Prostate gland (tissue), 2 donors: ENCODE measurements around the gene TNRC6B. TPM values are rescaled to one million over a fixed set of nuclear protein-coding genes. Genes with fewer than 3 reads are reported as not detected.
"Not testable (repeated sequence)": the region's sequence is repeated elsewhere in the genome, so short reads cannot be mapped to it uniquely, and the experiment has no call there.

Experiments
- DNase-seq: peaks from one replicate; pipeline ENCODE4 v3.0.0-alpha.2; 2019; ENCODE audit warnings: low spot score
- H3K27ac ChIP-seq, 2 donors: fragments of 200-600 bp; sonication (generic); 2 replicates each; pipeline ENCODE4 v1.5.1; 2017 to 2019
- H3K27me3 ChIP-seq: fragments of 200-600 bp; sonication (generic); replicated peaks from 2 replicates; pipeline ENCODE4 v1.5.1; 2019; ENCODE audit not compliant: insufficient read depth
- H3K36me3 ChIP-seq, 2 donors: fragments of 200-600 bp; sonication (generic); 1 replicate in 1 of 2; 2 replicates in 1 of 2; pipeline versions ENCODE4 v1.5.1 to v1.8.1; 2017 to 2019
- H3K4me1 ChIP-seq: fragments of 200-600 bp; sonication (generic); replicated peaks from 2 replicates; pipeline ENCODE4 v1.5.1; 2019
- H3K4me3 ChIP-seq, 2 donors: fragments of 200-600 bp; sonication (generic); 2 replicates each; pipeline ENCODE4 v1.5.1; 2017 to 2019
- H3K9me3 ChIP-seq: fragments of 200-600 bp; sonication (generic); 2 replicates; pipeline ENCODE4 v1.5.1; 2017
- POLR2A ChIP-seq: fragments of 450-650 bp; IDR thresholded peaks from one replicate; pipeline ENCODE4 v1.6.1; 2016; ENCODE audit warnings: antibody characterized with exemption, mild to moderate bottlenecking
- POLR2AphosphoS5 ChIP-seq: sonication (generic); formaldehyde crosslinking; IDR thresholded peaks from one replicate; pipeline ENCODE4 v1.6.1; 2017; ENCODE audit warnings: antibody characterized with exemption
- WGBS: methylation state at CpG from one replicate; pipeline ENCODE4 v1.1.5; 2018; 5-methylcytosine and 5-hydroxymethylcytosine counted together
- intact Hi-C: fragments of 100-400 bp; cut with DNase I; formaldehyde crosslinking; loops from one replicate; pipeline ENCODE4 v1.14.2; 2022
- total RNA-seq, 2 donors: library from RNA; depleted of rRNA; stranded (reverse); fragments of >200 nt; gene quantifications; one replicate each; pipeline ENCODE4 v1.1.0, GENCODE V29; 2016
- TF ChIP-seq, protein P1 (sequence below), 4 experiments: fragments of 200-600 bp in 2 of 4; fragments of 450-650 bp in 2 of 4; sonication (generic) in 2 of 4; IDR thresholded peaks; 1 replicate in 3 of 4; 2 replicates in 1 of 4; pipeline ENCODE4 v1.5.1; 2016 to 2019; ENCODE audit warnings: antibody characterized with exemption in 4 of 4, mild to moderate bottlenecking in 2 of 4, moderate library complexity in 2 of 4

Gene TNRC6B
- total RNA-seq, 2 donors from 2014 or later: 43.8 to 118 TPM

DNA sequence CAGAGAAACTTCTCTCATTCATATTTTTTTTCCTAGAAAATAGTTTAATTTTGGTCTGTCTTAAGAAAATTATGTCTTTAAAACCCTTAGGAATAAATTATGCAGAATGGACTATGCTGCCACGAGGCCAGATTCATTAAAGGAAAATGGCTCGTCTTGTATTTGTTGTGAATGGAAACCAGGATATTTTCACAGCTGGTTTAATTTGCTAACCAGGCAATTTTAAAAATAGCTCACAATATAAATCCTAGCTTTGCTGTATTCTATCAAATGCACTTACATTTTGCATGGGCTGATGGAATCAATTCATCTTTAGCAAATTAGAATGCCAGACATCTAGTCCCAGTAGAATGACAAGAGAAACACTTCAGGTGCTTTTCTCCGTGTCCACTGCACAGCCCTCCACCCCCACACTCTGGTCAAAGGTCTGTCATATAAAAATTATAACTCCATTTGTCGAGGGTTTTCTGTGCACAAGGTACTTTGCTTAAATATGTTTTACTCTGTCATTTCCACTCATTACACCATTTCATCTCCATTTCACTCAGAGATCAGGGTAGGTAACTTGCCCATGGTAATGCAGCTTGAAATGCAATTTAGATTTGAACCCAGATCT lies 20.3 kb upstream of the TNRC6B start:
- H3K4me1 ChIP-seq: no peaks in the 10 kb centered on the region
- H3K27ac ChIP-seq: peak overlapping the region in 1 of 2 donors; percentile 35
- TF ChIP-seq POLR2A (no peak), POLR2AphosphoS5 (no peak)
- TF ChIP-seq, protein P1, sequence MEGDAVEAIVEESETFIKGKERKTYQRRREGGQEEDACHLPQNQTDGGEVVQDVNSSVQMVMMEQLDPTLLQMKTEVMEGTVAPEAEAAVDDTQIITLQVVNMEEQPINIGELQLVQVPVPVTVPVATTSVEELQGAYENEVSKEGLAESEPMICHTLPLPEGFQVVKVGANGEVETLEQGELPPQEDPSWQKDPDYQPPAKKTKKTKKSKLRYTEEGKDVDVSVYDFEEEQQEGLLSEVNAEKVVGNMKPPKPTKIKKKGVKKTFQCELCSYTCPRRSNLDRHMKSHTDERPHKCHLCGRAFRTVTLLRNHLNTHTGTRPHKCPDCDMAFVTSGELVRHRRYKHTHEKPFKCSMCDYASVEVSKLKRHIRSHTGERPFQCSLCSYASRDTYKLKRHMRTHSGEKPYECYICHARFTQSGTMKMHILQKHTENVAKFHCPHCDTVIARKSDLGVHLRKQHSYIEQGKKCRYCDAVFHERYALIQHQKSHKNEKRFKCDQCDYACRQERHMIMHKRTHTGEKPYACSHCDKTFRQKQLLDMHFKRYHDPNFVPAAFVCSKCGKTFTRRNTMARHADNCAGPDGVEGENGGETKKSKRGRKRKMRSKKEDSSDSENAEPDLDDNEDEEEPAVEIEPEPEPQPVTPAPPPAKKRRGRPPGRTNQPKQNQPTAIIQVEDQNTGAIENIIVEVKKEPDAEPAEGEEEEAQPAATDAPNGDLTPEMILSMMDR (IDR thresholded peaks at IDR 0.05): no peak
- no peaks in the 10 kb centered on the region for H3K27me3 ChIP-seq
- H3K9me3 ChIP-seq: no peaks in the 10 kb centered on the region
- WGBS: 63% methylated on average over 4 of the region's 4 CpGs
- H3K36me3 ChIP-seq: no peaks in the 10 kb centered on the region
- intact Hi-C loops: no loop called here
- H3K4me3 ChIP-seq: no peak overlapping the region
- no peak for DNase-seq

DNA sequence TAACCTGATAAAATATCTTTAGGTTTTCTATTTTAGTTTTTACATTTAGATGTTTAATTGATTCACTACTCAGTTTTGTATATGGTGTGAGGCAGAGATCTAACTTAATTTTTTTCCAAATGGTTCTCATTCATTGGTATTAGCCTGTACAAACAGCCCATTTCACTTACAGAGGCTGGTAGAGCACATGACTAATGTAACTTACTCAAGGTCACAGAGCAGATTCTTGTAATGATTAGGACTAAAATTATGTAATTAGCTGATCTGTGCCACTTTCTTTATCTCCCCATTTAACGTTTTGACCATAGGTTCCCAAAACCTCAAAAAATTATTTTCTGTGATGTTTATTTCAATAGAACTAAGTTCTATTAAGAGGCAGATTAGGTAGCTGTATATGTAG lies 16.5 kb upstream of the TNRC6B start:
- no peak overlapping the region for H3K27ac ChIP-seq
- no peak for DNase-seq
- 77% methylated on average over 1 of the region's 1 CpG for WGBS
- H3K36me3 ChIP-seq: no peaks in the 10 kb centered on the region
- H3K4me3 ChIP-seq: no peak overlapping the region
- TF ChIP-seq POLR2A (no peak), POLR2AphosphoS5 (no peak)
- TF ChIP-seq, protein P1 (IDR thresholded peaks at IDR 0.05): no peak
- no peaks in the 10 kb centered on the region for H3K9me3 ChIP-seq
- intact Hi-C loops: no loop called here
- no peaks in the 10 kb centered on the region for H3K27me3 ChIP-seq
- no peaks in the 10 kb centered on the region for H3K4me1 ChIP-seq

DNA sequence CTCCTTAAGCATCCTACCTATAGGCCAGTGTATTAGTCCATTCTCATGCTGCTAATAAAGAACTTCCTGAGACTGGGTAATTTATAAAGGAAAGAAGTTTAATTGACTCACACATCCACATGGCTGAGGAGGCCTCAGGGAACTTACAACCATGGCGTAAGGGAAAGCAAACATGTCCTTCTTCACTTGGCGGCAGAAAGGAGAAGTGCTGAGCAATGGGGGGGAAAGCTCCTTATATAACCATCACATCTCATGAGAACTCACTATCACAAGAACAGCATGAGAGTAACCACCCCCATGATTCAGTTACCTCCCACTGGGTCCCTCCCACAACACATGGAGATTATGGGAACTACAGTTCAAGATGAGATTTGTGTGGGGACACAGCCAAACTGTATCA lies 12.2 kb upstream of the TNRC6B start:
- H3K27ac ChIP-seq, H3K9me3 ChIP-seq, H3K27me3 ChIP-seq, H3K4me1 ChIP-seq, H3K4me3 ChIP-seq, H3K36me3 ChIP-seq, DNase-seq, intact Hi-C loops: not testable (repeated sequence)
- 100% methylated on average over 2 of the region's 2 CpGs for WGBS

DNA sequence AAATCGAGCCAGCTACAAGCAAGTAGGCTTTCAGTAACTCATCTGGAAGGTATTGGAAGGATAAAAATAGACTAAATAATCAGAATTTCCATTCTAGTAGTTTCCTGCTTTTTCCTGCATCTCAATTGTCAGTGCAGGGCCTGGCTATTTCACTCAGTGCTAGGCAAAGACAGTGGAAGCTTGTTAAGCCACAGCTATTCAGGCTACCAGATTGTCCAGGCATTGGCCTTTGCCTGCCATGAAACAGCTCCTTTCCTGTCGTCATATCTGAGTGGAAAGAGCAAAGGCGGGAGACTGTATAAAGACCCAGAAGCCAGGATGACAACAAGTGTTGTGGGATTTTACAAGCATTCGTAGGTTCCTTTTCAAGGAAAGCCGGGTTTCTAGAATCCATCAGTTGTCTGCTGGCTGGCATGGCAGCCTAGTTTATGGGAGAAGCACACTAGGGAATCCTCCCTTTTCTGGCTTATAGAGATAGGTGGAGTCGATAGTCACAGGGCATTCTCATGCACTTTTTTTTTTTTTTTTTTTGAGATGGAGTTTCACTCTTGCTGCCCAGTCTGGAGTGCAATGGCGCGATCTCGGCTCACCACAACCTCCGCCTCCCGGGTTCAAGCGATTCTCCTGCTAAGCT lies 2.0 kb upstream of the TNRC6B start:
- Histone ChIP-seq H3K4me1 (peaks cover 5% of the 10 kb centered on the region), H3K4me3 (no peak overlapping the region), H3K27ac (no peak overlapping the region)

DNA sequence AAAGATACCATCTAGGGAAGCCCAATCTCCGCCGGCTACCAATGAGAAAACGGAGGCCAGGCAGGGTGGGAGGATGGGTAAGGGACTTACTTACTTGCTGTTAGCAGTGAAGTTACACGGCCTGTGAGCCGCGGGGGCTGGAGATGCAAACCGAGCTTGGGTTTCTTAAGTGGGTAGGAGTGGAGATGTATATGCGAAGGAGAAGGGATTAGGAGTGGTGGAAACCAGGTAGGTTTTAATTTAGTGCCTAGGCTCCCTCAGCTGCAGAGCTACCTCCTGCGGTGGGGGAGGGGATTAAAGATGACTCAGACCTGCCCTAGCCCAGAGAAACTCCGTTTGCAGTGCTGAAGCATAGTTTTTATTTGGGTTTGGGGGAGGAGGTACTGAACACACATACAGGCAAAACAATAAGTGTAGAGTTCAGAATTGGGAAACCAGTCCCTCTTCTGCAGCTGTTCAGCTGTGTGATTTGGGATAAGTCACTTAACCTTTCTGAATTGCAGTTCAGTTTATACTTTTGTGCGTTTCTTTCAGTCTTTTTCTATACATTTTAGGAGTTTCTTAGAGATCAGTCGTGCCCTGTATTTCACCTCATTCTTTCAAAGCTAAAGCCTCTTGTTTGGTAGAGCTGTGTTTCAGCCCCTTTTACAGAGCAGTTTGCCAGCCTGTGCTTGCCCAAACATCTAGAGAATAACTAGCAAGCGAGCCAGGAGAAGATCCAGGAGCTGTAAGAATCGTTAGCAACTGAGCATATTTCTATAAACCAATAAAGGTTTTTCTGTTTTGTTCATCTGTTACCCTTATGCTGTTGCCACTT lies 596 bp upstream of the TNRC6B start:
- Histone ChIP-seq H3K27me3 (no peaks in the 10 kb centered on the region), H3K36me3 (no peaks in the 10 kb centered on the region), H3K9me3 (no peaks in the 10 kb centered on the region), H3K4me1 (peaks cover 8% of the 10 kb centered on the region), H3K4me3 (peak overlapping the region; percentile 48 to 50), H3K27ac (peak overlapping the region; percentile 61 to 86)
- DNase-seq: peak; percentile 69
- WGBS: 11% methylated on average over 14 of the region's 14 CpGs
- intact Hi-C loops: loop anchor here (5.0 to 10.0 kb wide), 4 partner anchors 98 to 170 kb away; partner anchors contain the start of gene ADSL
- TF ChIP-seq, protein P1 (IDR thresholded peaks at IDR 0.05): peak in 1 of 4 experiments; percentile 2
- TF ChIP-seq POLR2A (no peak), POLR2AphosphoS5 (peak; percentile 35)

More for the DNA sequence above, 2.0 kb upstream of the TNRC6B start:
- Histone ChIP-seq H3K9me3 (no peaks in the 10 kb centered on the region), H3K36me3 (no peaks in the 10 kb centered on the region), H3K27me3 (no peaks in the 10 kb centered on the region)
- intact Hi-C loops: loop anchor here (5.0 to 10.0 kb wide), 4 partner anchors 99 to 172 kb away; partner anchors contain the start of gene ADSL
- WGBS: 82% methylated on average over 12 of the region's 12 CpGs
- no peak for DNase-seq
- TF ChIP-seq POLR2A: no peak
- no peak for TF ChIP-seq POLR2AphosphoS5
- TF ChIP-seq, protein P1 (IDR thresholded peaks at IDR 0.05): no peak
